BJ (cell line): ENCODE results near the gene SATB2. TPM values are rescaled to one million over a fixed set of nuclear protein-coding genes. Genes with fewer than 3 reads are reported as not detected.

ENCODE experiments used
- CTCF ChIA-PET: fragments of 350-600 bp; formaldehyde crosslinking; extraction: SDS; loops from one replicate; lab custom pipeline; 2021; ENCODE audit warnings: antibody characterized with exemption, inconsistent platforms; lab: Yijun Ruan, JAX
- POLR2A ChIA-PET: fragments of 300-600 bp; sonication (Branson Sonifier 250); formaldehyde crosslinking; extraction: SDS; loops from one replicate; lab custom pipeline; 2021; ENCODE audit warnings: antibody characterized with exemption; lab: Charles Lee
- DNase-seq: peaks from one replicate; pipeline ENCODE4 v3.0.0-alpha.2; 2011; ENCODE audit warnings: low read depth
- H3K27me3 ChIP-seq: 2 replicates; pipeline ENCODE4 v1.6.0; 2011; ENCODE audit warnings: low read length; ENCODE audit not compliant: control insufficient read depth, insufficient read depth
- H3K36me3 ChIP-seq: 2 replicates; pipeline ENCODE4 v1.5.1; 2011; ENCODE audit warnings: low read length; ENCODE audit not compliant: control insufficient read depth, insufficient read depth
- H3K4me3 ChIP-seq: 2 replicates; pipeline ENCODE4 v1.5.1; 2011; ENCODE audit warnings: low read depth, mild to moderate bottlenecking, control low read depth, low read length
- polyA plus RNA-seq: library from polyadenylated mRNA; depleted of rRNA; stranded (reverse); fragments of >200 nt; gene quantifications from 2 replicates; pipeline ENCODE4 v1.2.3, GENCODE V29; 2011
- TF ChIP-seq, protein P1 (sequence below): IDR thresholded peaks from 2 replicates; pipeline ENCODE4 v1.5.1; 2011; ENCODE audit warnings: low read depth, mild to moderate bottlenecking, control low read depth, inconsistent platforms, low read length, moderate library complexity; ENCODE audit not compliant: insufficient read depth

The SATB2 gene
- polyA plus RNA-seq, 1 experiment = 4.8 TPM

DNA sequence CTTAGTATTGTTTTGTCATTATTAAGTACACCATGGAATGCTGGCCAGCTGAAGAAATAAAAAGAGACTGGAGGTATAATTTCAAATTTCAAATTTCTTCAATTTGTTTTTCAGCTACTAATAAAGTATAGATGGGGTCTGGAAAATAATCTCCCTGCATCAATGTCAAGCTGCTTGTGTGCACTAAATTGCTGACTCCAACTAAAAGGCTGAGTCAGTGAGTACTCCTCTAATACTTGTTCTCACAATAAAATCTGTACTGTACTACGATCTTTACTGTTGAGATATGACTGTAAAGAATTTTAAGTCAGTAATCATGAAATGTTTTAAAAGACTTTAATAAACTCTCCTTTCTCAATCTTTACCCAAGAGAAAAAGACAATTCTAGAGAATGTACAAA is 131.9 kb downstream of the SATB2 start:
- Histone ChIP-seq H3K4me3 (no peak overlapping the region), H3K27me3 (no peaks in the 10 kb centered on the region), H3K36me3 (no peaks in the 10 kb centered on the region)
- no peak for DNase-seq
- ChIA-PET POLR2A (no interaction called here), CTCF (no interaction called here)
- TF ChIP-seq, protein P1, sequence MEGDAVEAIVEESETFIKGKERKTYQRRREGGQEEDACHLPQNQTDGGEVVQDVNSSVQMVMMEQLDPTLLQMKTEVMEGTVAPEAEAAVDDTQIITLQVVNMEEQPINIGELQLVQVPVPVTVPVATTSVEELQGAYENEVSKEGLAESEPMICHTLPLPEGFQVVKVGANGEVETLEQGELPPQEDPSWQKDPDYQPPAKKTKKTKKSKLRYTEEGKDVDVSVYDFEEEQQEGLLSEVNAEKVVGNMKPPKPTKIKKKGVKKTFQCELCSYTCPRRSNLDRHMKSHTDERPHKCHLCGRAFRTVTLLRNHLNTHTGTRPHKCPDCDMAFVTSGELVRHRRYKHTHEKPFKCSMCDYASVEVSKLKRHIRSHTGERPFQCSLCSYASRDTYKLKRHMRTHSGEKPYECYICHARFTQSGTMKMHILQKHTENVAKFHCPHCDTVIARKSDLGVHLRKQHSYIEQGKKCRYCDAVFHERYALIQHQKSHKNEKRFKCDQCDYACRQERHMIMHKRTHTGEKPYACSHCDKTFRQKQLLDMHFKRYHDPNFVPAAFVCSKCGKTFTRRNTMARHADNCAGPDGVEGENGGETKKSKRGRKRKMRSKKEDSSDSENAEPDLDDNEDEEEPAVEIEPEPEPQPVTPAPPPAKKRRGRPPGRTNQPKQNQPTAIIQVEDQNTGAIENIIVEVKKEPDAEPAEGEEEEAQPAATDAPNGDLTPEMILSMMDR = no peak

DNA sequence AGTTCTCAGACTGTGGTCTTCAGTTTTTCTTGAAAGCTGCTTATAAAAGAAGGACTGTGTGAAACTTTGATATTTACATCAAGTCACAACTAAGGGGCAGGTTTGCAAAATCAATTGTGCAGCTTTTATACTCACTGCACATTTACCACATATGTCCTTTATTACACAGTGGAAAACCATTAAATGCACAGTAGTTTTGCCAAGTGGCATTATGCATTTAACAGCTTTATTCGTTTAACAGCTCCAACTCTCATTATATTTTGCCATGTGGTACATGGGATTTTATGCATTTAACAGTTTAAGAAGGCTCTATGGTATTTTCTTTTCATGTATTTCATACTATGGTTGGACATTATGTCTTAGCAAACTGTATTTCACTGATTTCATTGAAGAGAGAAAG is 135.6 kb downstream of the SATB2 start:
- ChIA-PET CTCF (no interaction called here), POLR2A (interaction anchor here (0.6 kb wide), 1 partner anchor 1797 kb away, joined by 6 read pairs; no protein-coding TSS in a partner anchor)
- DNase-seq = no peak
- TF ChIP-seq, protein P1 = no peak
- peaks cover 2% of the 10 kb centered on the region for H3K36me3 ChIP-seq
- H3K27me3 ChIP-seq = no peaks in the 10 kb centered on the region
- H3K4me3 ChIP-seq = no peak overlapping the region

DNA sequence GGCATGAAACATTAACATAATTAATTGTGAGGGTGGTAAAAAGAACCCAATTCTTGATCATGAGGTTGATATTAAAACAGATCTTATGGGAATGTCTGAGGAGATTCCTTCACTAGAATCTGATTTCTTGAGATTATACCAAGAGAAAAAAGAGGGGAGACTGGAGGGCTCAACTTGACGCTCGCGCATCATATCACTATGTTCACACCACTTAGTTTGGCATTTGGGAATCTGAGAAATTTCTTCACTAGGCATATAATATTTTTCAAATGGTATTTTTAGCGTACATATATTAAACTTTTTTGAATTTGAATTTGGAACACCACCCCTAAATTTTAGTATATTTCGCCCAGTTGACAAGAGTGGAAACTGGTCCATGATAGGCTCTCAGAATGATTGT is 140.1 kb downstream of the SATB2 start:
- CTCF ChIA-PET = no interaction called here
- DNase-seq = no peak
- Histone ChIP-seq H3K4me3 (no peak overlapping the region), H3K27me3 (no peaks in the 10 kb centered on the region), H3K36me3 (peaks cover 2% of the 10 kb centered on the region)
- POLR2A ChIA-PET = no interaction called here
- TF ChIP-seq, protein P1 = no peak

DNA sequence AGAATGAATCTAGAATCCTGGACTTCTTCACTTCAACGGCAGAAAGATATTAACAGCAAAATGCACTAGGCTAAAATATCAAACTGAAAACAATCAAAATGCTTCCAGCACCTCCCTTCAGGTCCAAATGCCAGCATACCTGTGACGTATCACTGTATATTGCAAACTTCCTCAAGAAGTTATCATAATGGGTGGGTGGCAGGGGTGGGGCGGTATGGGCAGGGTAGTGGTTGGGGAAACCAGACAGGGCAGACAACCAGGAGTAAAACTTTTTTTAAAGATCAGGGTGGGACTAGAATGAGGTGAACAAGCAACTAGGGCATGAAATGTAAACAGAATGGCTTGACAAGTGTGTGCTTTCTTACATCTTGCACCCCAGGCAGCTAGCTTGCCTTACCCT is 140.9 kb downstream of the SATB2 start:
- TF ChIP-seq, protein P1 = no peak

DNA sequence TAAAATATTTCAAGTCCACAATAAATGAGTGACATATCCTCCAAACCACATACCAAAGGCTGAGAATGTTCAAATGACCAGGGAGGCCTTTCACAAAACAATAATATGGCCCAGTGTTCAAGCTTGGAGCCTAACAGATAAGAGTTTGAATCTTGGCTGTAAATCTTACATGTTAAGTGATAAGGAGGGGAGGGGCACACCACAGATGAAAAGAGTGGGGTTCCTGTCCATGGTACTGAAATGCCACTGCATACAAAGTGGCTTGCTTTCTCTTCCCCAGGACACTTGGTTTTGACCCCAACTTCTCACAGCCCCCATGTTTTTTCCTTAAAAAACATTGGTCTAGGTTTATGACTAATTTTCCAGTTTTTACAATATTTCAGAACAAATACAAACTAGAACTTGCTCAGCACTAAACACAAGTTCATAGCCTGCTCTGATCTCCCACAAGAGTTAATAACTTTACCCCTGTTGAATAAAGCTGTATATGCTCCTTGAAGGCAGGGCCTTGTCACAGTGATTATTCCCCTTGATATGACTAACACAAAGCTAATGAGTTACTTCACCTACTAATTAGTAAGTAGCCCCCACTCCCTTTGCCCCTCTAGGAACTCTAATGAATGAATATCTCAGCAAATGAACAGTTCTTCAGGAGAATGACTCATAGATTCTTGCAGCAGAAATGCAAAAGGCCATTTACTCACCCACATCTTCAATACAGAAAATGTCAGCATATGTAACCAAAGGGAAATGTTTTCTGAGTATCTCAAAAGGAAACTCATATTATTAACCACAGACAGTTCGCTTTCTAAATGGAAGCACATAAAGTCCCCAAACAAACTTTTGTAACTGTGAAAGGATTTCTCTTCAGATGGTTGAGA is 142.2 kb downstream of the SATB2 start:
- DNase-seq = no peak
- TF ChIP-seq, protein P1 = no peak
- ChIA-PET POLR2A (no interaction called here), CTCF (interaction anchor here (1.5 kb wide), 1 partner anchor 21 kb away, joined by 3 read pairs; no protein-coding TSS in a partner anchor)
- Histone ChIP-seq H3K36me3 (peaks cover 2% of the 10 kb centered on the region), H3K27me3 (no peaks in the 10 kb centered on the region), H3K4me3 (no peak overlapping the region)

More for the DNA sequence above, 140.9 kb downstream of the SATB2 start:
- ChIA-PET POLR2A (no interaction called here), CTCF (interaction anchor here (1.5 kb wide), 1 partner anchor 19 kb away, joined by 3 read pairs; no protein-coding TSS in a partner anchor)
- peaks cover 2% of the 10 kb centered on the region for H3K36me3 ChIP-seq
- no peak for DNase-seq
- no peaks in the 10 kb centered on the region for H3K27me3 ChIP-seq
- H3K4me3 ChIP-seq = no peak overlapping the region
